Measurements from ENCODE around the gene ZNF160. TPM values are rescaled to one million over a fixed set of nuclear protein-coding genes. Genes with fewer than 3 reads are reported as not detected.
A peak's percentile ranks its signal among the peaks of the same experiment; 100 is the strongest.

ZNF160 gene
- total RNA-seq, 1 donor from 2014 or later, result 86.0 TPM

DNA sequence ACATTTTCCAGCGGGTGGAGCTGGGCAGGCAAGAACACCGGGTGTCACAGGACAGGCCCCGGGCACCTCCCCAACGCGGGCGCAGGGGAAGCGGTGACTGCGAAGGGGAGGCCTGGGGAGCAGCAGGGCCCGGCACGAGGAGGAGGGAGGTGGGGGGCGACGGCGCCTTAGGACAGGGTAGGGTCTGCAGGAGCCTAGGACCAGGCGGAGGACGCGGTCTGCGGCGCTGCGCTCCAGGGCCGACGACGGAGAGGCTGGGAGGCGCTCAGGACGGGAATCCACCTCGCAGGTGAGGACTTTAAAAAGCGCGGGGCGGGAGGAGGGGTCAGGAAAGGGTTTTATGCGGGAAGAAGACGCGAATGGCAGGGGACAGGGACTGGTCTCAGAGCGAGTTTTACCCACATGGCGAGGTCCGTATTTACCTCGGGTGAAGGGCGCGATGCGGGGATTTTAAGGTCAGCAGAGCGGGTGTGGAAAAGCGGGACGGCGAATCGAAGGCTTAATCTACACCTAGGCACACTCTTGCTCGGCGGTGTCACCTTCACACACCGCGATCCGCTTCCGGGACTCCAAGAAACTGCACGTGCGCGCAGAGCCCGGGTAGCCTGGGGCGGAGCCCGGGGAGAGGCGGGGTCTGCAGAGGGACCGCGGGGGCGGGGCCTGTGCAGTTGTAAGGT, 45.2 kb downstream of the ZNF160 start:
- Histone ChIP-seq H3K9ac (no peak overlapping the region), H3F3A (ENCODE audit: low read depth) (no peaks in the 10 kb centered on the region), H3K9me3 (ENCODE audit: low read depth) (no peaks in the 10 kb centered on the region), H3K27ac (no peak overlapping the region), H4K20me1 (ENCODE audit: low read depth) (no peaks in the 10 kb centered on the region), H3K27me3 (peaks cover 27% of the 10 kb centered on the region), H3K79me2 (ENCODE audit: low read depth) (no peaks in the 10 kb centered on the region), H2AFZ (replicated peaks) (peak overlapping the region; percentile 86), H3K36me3 (no peaks in the 10 kb centered on the region), H3K4me1 (no peaks in the 10 kb centered on the region), H3K4me2 (peak overlapping the region; percentile 75), H3K4me3 (peak overlapping the region; percentile 40)
- H3K36me3 Mint-ChIP-seq, result peaks cover 3% of the 10 kb centered on the region
- peak overlapping the region; percentile 25 for H3K4me3 Mint-ChIP-seq
- no peak for TF ChIP-seq EZH2phosphoT487 (IDR thresholded peaks at IDR 0.05)
- TF ChIP-seq, protein P1, sequence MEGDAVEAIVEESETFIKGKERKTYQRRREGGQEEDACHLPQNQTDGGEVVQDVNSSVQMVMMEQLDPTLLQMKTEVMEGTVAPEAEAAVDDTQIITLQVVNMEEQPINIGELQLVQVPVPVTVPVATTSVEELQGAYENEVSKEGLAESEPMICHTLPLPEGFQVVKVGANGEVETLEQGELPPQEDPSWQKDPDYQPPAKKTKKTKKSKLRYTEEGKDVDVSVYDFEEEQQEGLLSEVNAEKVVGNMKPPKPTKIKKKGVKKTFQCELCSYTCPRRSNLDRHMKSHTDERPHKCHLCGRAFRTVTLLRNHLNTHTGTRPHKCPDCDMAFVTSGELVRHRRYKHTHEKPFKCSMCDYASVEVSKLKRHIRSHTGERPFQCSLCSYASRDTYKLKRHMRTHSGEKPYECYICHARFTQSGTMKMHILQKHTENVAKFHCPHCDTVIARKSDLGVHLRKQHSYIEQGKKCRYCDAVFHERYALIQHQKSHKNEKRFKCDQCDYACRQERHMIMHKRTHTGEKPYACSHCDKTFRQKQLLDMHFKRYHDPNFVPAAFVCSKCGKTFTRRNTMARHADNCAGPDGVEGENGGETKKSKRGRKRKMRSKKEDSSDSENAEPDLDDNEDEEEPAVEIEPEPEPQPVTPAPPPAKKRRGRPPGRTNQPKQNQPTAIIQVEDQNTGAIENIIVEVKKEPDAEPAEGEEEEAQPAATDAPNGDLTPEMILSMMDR (IDR thresholded peaks at IDR 0.05), result no peak
- TF ChIP-seq EZH2 (IDR thresholded peaks at IDR 0.05), result no peak
- H3K9me3 Mint-ChIP-seq, result peaks cover 51% of the 10 kb centered on the region
- DNase-seq (ENCODE audit: low spot score), result peak; percentile 66
- peaks cover 7% of the 10 kb centered on the region for H3K27me3 Mint-ChIP-seq (ENCODE audit: insufficient read depth, low read depth)
- H3K27ac Mint-ChIP-seq, result no peak overlapping the region
- H3K4me1 Mint-ChIP-seq, result no peaks in the 10 kb centered on the region

DNA sequence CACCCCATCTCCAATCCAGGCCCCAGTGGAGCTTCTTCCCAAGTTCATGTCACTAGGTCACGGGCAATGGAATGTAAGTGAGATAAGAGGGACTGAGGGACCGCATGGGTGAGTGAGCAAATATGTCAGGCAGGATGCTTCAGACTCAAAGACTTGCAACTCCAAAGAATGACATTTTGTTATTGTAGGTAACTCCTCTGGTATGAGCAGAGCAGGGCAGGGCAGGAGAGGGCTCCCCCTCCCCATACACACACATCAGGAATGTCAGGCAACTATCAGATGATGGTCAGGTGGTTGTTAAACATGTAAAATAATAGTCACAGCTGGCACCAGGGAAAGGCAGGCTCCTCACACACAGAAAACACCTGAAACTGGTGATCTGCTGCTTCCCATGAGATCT, 48.1 kb downstream of the ZNF160 start:
- TF ChIP-seq EZH2phosphoT487 (IDR thresholded peaks at IDR 0.05), result no peak
- no peak for TF ChIP-seq EZH2 (IDR thresholded peaks at IDR 0.05)
- TF ChIP-seq, protein P1 (IDR thresholded peaks at IDR 0.05), result no peak
- H3K4me1 ChIP-seq, result no peaks in the 10 kb centered on the region
- Mint-ChIP-seq H3K4me3 (no peak overlapping the region), H3K9me3 (peaks cover 48% of the 10 kb centered on the region), H3K36me3 (peaks cover 3% of the 10 kb centered on the region), H3K27me3 (ENCODE audit: insufficient read depth, low read depth) (peaks cover 8% of the 10 kb centered on the region), H3K27ac (no peak overlapping the region), H3K4me1 (no peaks in the 10 kb centered on the region)
- no peak overlapping the region for H3K4me2 ChIP-seq
- no peak overlapping the region for H3K27ac ChIP-seq
- no peaks in the 10 kb centered on the region for H4K20me1 ChIP-seq (ENCODE audit: low read depth)
- H2AFZ ChIP-seq (replicated peaks), result no peak overlapping the region
- no peaks in the 10 kb centered on the region for H3F3A ChIP-seq (ENCODE audit: low read depth)
- H3K9ac ChIP-seq, result no peak overlapping the region
- no peaks in the 10 kb centered on the region for H3K36me3 ChIP-seq
- peaks cover 27% of the 10 kb centered on the region for H3K27me3 ChIP-seq
- no peak for DNase-seq (ENCODE audit: low spot score)
- no peak overlapping the region for H3K4me3 ChIP-seq
- H3K79me2 ChIP-seq (ENCODE audit: low read depth), result no peaks in the 10 kb centered on the region
- no peaks in the 10 kb centered on the region for H3K9me3 ChIP-seq (ENCODE audit: low read depth)

DNA sequence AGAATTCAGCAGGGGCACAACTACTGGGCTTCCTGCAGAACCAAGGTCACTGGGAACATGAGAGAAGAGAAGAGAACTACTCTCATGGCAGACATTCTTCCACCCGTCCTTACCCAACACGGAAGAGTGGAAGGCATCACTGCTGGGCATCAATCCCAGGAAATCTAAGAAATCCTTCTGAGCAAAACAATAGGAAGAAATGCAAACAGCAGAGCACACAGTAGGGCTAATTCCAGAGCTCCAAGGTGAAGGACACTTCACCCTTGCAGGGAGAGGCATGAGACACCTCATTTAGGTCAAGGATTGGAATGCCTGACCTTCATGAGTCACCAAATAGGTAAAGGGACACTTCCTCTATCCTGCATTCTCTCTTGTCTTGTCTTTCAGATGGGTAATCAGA, 55.8 kb downstream of the ZNF160 start:
- H3K4me2 ChIP-seq, result no peak overlapping the region
- no peaks in the 10 kb centered on the region for H3K79me2 ChIP-seq (ENCODE audit: low read depth)
- TF ChIP-seq EZH2phosphoT487 (IDR thresholded peaks at IDR 0.05), result no peak
- no peak for TF ChIP-seq EZH2 (IDR thresholded peaks at IDR 0.05)
- TF ChIP-seq, protein P1 (IDR thresholded peaks at IDR 0.05), result no peak
- H3K27ac ChIP-seq, result no peak overlapping the region
- H3K36me3 ChIP-seq, result no peaks in the 10 kb centered on the region
- no peaks in the 10 kb centered on the region for H3K4me1 ChIP-seq
- peaks cover 5% of the 10 kb centered on the region for H3F3A ChIP-seq (ENCODE audit: low read depth)
- H4K20me1 ChIP-seq (ENCODE audit: low read depth), result no peaks in the 10 kb centered on the region
- peaks cover 4% of the 10 kb centered on the region for H3K9me3 ChIP-seq (ENCODE audit: low read depth)
- no peak overlapping the region for H3K4me3 ChIP-seq
- H3K9ac ChIP-seq, result no peak overlapping the region
- Mint-ChIP-seq H3K27ac (no peak overlapping the region), H3K4me1 (no peaks in the 10 kb centered on the region), H3K9me3 (peaks cover 47% of the 10 kb centered on the region), H3K27me3 (ENCODE audit: insufficient read depth, low read depth) (peaks cover 3% of the 10 kb centered on the region), H3K36me3 (no peaks in the 10 kb centered on the region), H3K4me3 (no peak overlapping the region)
- H2AFZ ChIP-seq (replicated peaks), result no peak overlapping the region
- DNase-seq (ENCODE audit: low spot score), result no peak
- H3K27me3 ChIP-seq, result no peaks in the 10 kb centered on the region

Data from neural progenitor cell (in vitro differentiated cells).